ENCODE measurements around the gene GLYAT.
"Not testable (repeated sequence)": the region's sequence is repeated elsewhere in the genome, so short reads cannot be mapped to it uniquely, and the experiment has no call there.

GLYAT gene

DNA sequence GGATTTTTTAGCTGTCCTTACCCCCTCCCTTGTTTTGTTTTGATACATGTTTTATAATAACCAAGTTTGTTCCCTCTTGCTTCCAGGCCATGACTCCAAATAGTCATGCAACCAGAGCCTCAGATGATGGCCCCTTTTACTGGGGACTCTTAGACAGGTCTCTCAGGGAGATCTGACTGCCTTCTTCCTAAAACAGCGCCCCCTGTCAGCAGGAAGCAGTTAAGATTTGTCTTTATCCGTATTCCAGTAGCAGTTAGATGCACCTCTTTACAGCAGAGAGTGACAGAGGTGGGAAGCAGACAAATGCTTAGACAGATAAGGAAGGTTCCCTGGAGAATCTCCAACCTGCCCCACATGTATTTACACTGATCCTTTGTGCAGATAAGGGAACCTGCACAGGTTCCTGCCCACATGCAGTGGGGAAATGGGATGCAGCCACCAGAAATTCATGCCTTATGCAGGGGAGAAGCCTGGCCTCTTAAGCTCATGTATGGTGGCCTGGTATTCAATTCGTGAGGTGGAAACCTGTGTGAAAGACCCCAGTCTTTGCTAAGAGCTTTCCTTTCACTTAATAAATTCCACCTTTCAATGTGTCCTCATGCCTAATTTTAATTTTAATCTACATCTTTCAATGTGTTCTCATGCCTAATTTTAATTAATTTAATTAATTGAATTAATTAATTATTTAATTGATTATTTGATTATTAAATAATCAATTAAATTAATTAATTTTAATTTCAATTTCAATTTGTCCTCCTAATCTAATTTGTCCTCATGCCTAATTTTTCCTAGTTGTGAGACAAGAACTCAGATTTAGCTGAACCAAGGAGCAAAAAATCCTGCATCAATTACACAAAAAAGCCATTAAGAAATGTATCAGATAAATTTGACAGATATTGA, 11.5 kb upstream of the GLYAT start:
- no peak for DNase-seq

- DNase-seq, result peak; percentile 82
Measured at GRCh38 chr11:58742140-58742539, 10.4 kb upstream of the GLYAT start.

DNA sequence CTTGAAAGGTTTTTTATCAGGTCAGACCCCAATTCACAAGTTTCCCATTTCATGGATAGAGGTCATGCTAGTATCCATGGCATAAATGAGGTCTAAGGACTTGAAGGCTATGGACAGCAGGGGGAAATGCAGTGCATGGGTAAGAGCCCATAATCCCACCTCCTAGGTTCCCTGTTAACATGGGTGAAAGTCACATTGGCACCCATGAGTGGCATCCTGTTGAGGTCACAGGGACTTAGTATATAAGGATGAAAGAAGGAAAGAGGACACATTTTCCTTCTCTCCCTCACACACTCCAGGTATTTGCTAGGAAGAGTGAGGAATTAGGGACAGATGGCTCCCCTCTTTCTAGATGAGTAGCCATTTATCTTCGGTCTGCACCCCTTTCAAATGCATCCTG, 9.4 kb upstream of the GLYAT start:
- no peak for DNase-seq

- DNase-seq, result no peak
Measured at GRCh38 chr11:58740447-58740846, 8.7 kb upstream of the GLYAT start.

DNA sequence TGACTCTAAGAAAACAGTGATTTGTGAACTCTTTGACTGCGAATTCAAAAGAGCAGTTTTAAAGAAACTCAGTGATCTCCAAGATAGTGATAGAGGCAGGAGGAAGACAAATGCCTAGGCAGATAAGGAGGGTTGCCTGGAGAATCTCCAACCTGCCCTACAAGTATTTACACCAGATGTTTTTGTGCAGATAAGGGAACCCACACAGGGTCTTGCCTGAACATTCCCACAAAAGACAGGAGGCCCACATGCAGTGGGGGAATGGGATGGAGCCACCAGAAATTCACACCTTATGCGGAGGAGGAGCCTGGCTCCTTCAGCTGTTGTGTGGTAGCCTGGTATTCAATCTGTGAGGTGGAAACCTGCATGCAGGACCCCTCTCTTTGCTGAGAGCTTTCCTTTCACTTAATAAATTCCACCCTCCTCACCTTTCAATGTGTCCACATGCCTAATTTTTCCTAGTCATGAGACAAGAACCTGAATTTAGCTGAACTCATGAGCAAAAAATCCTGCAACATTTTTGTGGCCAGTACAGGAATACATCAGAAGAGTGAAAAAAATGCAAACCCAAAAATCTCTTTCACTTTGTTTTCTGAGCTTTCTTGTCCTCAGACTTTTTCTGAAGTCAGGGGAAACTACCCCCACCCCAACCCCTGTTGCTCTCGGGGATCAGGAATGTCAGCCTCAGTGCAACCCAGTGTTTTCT, 8.1 kb upstream of the GLYAT start:
- no peak for DNase-seq

DNA sequence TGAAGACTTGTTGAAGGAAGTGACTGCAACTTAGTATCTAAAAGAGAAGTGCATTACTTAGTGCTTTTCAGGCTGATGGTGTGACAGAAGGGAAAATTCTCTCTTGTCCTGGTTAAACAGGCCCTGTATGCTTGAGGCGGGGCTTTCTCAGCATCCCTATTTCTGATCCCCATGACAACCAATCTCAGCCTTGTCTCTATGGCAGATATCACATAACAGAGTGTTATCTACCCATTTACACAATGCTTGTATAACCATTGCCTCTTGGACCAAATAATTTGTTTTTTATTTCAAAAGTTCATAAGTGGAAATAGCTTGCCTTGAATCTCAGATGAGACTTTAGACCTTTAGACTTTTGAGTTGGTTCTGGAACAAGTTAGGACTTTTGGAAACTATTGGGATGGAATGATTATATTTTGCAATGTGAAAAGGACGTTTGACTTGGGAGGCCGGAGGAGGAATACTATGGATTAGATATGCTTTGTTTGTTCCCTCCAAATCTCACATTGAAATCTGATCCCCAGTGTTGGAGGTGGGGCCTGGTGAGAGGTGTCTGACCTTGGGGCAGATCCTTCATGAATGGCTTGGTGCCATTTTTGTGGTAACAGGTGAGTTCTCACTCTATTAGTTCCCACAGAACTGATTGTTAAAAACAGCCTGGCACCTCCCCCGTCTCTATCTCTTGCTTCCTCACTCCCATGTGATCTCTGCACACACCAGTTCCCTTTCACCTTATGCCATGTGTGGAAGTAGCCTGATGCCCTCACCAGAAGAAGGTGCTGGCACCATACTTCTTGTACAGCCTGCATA, 3.1 kb upstream of the GLYAT start:
- no peak for DNase-seq

DNA sequence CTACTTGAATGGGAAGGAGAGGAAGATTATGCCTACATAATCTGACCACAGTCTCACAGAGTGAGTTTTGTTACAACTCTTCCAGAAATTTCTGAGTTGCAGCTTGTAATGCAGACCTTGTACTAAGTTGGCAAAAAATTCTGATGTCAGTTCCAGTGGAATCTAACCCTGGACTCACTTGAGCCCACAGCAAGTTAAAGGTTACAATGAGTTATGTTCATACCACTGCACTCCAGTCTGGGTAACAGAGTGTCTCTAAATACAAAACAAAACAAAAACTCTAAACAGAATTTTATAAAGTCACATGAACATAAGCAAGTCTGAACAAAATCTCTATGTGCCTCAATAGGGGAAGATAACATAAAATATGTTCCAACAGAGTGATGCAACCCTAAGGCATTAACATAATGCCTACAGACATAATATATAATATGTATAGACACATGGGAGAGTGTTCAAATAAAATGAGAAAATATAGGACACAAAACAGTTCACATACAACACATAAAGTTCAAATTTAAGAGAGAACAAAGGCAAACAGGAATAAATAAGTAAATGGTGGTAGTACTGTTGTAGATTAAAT, 1.1 kb downstream of the GLYAT start:
- no peak for DNase-seq

- no peak for DNase-seq
Measured at GRCh38 chr11:58727415-58727797, 4.3 kb downstream of the GLYAT start.

DNA sequence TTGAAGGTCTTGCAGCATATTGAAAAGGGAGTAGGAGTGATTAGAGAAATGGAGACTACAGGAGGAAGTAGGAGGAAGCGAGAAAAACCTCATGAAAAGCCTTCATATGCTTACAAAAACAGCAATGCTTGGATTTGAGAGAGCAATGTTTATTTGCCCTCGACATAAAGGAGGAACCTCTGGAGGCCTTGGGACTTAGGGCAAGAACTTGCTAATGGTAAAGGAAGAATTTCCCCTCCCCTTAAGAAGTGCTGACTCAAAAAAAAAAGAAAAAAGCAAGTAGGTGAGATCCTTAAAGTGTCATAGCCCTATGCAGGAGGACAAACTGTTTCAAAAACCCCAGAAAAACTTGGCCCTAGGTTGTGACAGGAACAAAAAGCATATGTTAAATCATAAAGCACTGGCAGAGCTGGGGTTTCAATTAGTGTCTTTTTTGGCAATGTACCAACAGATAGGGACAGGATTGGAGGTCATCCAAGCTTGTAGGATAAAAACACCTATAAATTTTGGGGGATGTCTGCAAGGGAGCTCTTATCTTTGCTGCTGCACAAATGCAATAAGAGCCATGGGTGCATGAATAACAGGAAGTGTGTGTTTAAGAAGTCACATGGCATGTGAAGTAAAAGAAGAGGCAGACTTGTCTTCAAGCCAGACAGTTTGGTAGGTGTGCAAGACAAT, 4.9 kb downstream of the GLYAT start:
- peak; percentile 91 for DNase-seq

GRCh38 chr11:58719406-58720117, 12.2 kb downstream of the GLYAT start:
- peak; percentile 3 for DNase-seq

DNA sequence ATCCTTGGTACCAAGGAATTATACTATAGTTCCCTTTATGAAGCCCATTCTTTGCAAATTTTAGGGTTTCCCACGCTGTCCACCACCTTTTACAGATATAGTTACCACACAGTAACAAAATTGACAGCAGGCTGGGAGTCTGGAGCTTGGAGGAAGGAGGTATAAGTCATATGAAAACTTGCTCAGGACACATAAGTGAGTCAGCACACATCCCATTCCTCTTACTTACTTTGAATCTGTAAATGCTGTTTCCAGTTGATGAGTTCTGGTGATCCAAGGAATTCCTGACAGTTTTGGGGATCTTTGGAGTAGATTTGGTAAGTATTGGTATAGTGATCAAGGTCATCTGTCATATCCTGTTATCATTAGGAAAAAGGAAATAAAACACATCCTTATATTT, 19.2 kb downstream of the GLYAT start:
- no peak for DNase-seq

DNA sequence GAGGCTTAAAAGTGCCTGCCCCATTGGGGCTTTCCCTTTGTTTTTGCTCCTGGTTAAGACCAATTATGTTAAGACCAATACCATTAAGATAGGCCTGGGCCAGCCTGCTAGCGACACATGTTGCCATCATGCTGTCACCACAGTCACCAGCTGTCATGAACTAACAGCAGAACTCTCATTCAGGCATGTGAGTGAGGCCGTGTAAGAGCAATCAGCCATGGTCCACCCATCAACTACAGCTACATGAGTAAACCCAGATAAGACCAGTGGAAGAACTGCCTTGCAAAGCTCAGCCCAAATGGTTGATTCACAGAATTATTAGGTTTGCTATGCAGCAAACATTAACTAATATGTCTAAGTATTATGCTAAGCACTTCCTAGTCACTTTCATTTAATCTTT, 19.9 kb downstream of the GLYAT start:
- DNase-seq, result no peak

DNA sequence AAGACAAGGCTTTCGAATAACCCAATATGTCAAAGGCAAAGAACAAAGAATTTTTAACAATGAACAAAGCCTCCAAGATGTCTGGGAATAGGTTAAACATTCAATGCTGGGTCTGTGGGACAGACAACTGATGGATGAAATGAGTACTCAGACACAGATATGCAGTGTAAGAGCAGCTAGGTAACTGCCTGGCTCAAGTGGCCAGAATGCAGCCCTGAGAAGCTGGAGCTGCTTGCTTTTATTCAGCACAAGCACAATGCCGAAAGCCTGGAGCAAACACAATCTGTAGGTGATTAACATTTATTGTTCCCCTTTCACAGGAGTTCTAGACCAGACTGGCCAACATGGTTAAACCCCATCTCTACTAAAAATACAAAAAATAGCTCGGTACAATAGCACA, 24.0 kb downstream of the GLYAT start:
- DNase-seq, result no peak

- not testable (repeated sequence) for DNase-seq
Measured at GRCh38 chr11:58696825-58697224, 34.9 kb downstream of the GLYAT start.

- DNase-seq, result no peak
Measured at GRCh38 chr11:58693026-58693425, 38.7 kb downstream of the GLYAT start.

GRCh38 chr11:58691675-58692074, 40.1 kb downstream of the GLYAT start:
- DNase-seq, result no peak

DNA sequence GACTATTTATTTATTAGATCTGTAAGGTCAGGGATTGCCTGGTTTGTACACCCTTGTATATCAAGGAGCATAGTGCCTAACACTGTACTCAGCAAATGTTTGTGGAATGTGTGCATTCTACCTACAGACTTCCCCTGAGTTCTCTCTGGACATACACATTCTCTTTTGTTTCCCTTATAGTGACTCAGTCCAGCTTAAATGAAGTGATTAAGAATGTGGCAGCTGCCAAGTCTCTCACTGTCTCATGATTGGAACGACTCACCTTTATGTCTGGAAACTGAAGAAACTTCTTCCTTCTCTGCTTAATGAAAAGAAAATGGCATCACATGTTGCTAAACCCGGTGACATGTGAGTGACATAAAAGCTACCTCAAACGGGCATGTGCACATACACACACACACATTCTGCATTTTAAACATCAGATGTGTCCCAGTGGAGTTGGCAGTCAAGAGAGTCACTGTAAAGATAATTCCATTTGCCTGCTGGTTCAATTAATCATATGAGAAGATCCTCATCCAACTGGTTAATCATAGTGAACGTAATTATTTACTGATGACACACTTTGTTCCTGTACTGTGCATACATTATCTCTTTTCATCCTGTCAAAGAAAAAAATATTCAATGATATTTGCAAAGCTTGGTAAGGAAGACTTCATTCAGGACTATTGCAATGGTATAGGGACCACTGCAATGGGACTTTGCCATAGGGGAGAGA, 42.8 kb downstream of the GLYAT start:
- DNase-seq, result no peak

- no peak for DNase-seq
Measured at GRCh38 chr11:58685973-58686722, 45.6 kb downstream of the GLYAT start.

DNA sequence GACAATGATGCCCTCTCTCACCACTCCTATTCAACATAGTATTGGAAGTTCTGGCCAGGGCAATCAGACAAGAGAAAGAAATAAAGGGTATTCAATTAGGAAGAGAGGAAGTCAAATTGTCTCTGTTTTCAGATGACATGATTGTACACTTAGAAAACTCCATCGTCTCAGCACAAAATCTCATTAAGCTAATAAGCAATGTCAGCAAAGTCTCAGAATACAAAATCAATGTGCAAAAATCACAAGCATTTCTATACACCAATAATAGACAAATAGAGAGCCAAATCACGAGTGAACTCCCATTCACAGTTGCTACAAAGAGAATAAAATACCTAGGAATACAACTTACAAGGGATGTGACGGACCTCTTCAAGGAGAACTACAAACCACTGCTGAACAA, 49.1 kb downstream of the GLYAT start:
- DNase-seq, result not testable (repeated sequence)

DNA sequence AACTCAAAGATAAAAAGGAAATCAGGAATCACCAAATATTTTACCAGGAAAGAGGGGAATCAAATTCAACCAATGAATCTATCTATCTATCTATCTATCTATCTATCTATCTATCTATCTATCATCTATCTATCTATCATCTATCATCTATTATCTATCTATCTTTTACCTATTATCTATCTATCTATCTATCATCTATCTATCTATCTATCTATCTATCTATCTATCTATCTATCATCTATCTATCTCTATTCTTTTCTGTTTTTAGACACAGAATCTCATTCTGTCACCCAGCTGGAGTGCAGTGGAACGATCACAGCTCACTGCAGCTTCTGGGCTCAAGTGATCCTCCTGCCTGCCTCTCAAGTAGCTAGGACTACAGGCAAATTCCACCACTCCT, 54.2 kb downstream of the GLYAT start:
- DNase-seq, result not testable (repeated sequence)

Measured in MV-4-11 (cell line).